ENCODE data around the gene GRPEL2.

Gene GRPEL2

GRCh38 chr5:149319174-149319573 lies 26.1 kb upstream of the GRPEL2 start:
- DNase-seq (ENCODE audit: low spot score): no peak

- peak; percentile 71 for DNase-seq (ENCODE audit: low spot score)
Observed at GRCh38 chr5:149320791-149321330, 24.4 kb upstream of the GRPEL2 start.

GRCh38 chr5:149322518-149322917 lies 22.8 kb upstream of the GRPEL2 start:
- DNase-seq (ENCODE audit: low spot score): peak; percentile 19

- DNase-seq (ENCODE audit: low spot score): no peak
Observed at GRCh38 chr5:149323210-149323609, 22.1 kb upstream of the GRPEL2 start.

- no peak for DNase-seq (ENCODE audit: low spot score)
Observed at GRCh38 chr5:149323621-149324205, 21.6 kb upstream of the GRPEL2 start.

- no peak for DNase-seq (ENCODE audit: low spot score)
Observed at GRCh38 chr5:149324641-149325040, 20.7 kb upstream of the GRPEL2 start.

GRCh38 chr5:149325166-149325735 lies 20.0 kb upstream of the GRPEL2 start:
- DNase-seq (ENCODE audit: low spot score): no peak

- DNase-seq (ENCODE audit: low spot score): no peak
Observed at GRCh38 chr5:149325894-149326293, 19.4 kb upstream of the GRPEL2 start.

- DNase-seq (ENCODE audit: low spot score): no peak
Observed at GRCh38 chr5:149326611-149327010, 18.7 kb upstream of the GRPEL2 start.

GRCh38 chr5:149328177-149328576 lies 17.1 kb upstream of the GRPEL2 start:
- DNase-seq (ENCODE audit: low spot score): no peak

GRCh38 chr5:149333711-149334443 lies 11.4 kb upstream of the GRPEL2 start:
- DNase-seq (ENCODE audit: low spot score): no peak

GRCh38 chr5:149337736-149338135 lies 7.6 kb upstream of the GRPEL2 start:
- no peak for DNase-seq (ENCODE audit: low spot score)

GRCh38 chr5:149338364-149338763 lies 6.9 kb upstream of the GRPEL2 start:
- no peak for DNase-seq (ENCODE audit: low spot score)

- no peak for DNase-seq (ENCODE audit: low spot score)
Observed at GRCh38 chr5:149340920-149341319, 4.4 kb upstream of the GRPEL2 start.

- no peak for DNase-seq (ENCODE audit: low spot score)
Observed at GRCh38 chr5:149341876-149342275, 3.4 kb upstream of the GRPEL2 start.

GRCh38 chr5:149344151-149344550 lies 1.1 kb upstream of the GRPEL2 start:
- DNase-seq (ENCODE audit: low spot score): no peak

GRCh38 chr5:149345892-149346222 lies 558 bp downstream of the GRPEL2 start:
- DNase-seq (ENCODE audit: low spot score): peak; percentile 19

GRCh38 chr5:149348518-149348917 lies 3.2 kb downstream of the GRPEL2 start:
- no peak for DNase-seq (ENCODE audit: low spot score)

GRCh38 chr5:149349382-149349781 lies 4.1 kb downstream of the GRPEL2 start:
- no peak for DNase-seq (ENCODE audit: low spot score)

- no peak for DNase-seq (ENCODE audit: low spot score)
Observed at GRCh38 chr5:149352169-149352568, 6.9 kb downstream of the GRPEL2 start.

- no peak for DNase-seq (ENCODE audit: low spot score)
Observed at GRCh38 chr5:149353911-149354310, 8.6 kb downstream of the GRPEL2 start.

- no peak for DNase-seq (ENCODE audit: low spot score)
Observed at GRCh38 chr5:149355688-149356087, 10.4 kb downstream of the GRPEL2 start.

GRCh38 chr5:149356391-149356790 lies 11.1 kb downstream of the GRPEL2 start:
- no peak for DNase-seq (ENCODE audit: low spot score)

Measured in iPS-NIHi11 (cell line).